Putamen (tissue), 1 donor: ENCODE results near the gene ELMO2.

Experiments
- DNase-seq: peaks from one replicate; pipeline ENCODE4 v3.0.0-alpha.2; 2016; ENCODE audit warnings: low spot score

The ELMO2 gene, protein sequence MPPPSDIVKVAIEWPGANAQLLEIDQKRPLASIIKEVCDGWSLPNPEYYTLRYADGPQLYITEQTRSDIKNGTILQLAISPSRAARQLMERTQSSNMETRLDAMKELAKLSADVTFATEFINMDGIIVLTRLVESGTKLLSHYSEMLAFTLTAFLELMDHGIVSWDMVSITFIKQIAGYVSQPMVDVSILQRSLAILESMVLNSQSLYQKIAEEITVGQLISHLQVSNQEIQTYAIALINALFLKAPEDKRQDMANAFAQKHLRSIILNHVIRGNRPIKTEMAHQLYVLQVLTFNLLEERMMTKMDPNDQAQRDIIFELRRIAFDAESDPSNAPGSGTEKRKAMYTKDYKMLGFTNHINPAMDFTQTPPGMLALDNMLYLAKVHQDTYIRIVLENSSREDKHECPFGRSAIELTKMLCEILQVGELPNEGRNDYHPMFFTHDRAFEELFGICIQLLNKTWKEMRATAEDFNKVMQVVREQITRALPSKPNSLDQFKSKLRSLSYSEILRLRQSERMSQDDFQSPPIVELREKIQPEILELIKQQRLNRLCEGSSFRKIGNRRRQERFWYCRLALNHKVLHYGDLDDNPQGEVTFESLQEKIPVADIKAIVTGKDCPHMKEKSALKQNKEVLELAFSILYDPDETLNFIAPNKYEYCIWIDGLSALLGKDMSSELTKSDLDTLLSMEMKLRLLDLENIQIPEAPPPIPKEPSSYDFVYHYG

DNA sequence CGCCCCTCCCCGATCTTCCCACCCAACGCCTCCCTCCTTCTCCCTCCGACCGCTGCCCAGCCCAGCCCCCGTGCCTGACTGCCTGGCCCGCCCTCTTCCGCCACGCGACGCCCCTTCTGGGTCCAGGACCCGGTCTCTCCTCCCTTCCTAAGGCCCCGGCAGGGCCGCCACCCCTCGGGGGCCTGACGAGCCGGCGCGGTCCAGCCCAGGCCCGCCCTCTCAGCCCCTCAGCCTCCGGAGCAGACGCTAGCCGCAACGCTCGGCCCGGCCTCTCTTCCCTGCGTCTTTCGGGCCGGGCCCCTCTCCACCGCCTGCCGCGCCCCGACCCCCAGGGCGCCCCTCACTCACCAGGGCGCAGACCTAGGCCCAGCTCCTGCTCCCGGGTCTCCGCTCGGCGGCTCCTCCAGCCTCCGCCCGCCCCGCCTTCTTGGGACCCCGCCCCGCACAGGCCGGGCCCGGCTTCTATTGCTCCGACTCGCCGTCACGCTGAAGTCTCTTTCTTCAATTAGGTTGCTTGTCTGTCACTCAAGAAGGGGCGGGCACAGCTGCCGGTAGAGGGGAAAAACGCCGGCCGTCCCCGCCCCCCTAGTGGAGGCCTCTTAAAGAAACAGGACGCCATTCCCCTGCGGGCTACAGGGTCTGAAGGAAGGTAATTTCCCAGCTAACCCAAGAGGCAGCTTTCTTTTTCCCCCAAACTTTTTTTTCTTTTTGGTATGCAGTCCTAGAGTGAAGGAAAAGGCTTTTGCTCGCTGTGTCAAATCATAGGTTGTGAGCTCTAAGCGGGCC is at the start of gene ELMO2:
Gene ELMO2, minus strand, starts transcription at position 416 of the 786 bp plus-strand sequence. CDS start 12,133 bp downstream, outside the sequence.
- DNase-seq: peak; percentile 98

DNA sequence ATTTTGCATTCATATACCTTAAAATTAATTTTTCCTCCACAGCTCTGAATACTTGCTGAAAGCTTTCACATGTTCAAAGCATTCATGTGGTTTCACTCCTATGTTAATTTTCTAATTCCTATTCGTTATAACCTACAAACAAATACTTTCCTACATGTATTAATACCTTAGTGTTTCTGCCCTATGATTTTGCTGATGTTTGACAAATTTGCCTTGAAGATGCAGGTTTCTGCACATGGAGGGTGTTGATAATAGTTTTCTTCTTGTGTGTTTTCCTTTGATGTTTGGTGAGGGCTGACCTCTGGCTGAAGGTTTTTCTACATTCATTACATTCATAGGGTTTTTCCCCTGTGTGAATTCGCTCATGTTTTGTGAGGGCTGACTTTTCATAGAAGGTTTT is 49.3 kb upstream of the ELMO2 start:
- DNase-seq: no peak

GRCh38 chr20:46446851-46447250 is 40.4 kb upstream of the ELMO2 start:
- DNase-seq: no peak

- DNase-seq: no peak
Observed at GRCh38 chr20:46439837-46440236, 33.4 kb upstream of the ELMO2 start.

DNA sequence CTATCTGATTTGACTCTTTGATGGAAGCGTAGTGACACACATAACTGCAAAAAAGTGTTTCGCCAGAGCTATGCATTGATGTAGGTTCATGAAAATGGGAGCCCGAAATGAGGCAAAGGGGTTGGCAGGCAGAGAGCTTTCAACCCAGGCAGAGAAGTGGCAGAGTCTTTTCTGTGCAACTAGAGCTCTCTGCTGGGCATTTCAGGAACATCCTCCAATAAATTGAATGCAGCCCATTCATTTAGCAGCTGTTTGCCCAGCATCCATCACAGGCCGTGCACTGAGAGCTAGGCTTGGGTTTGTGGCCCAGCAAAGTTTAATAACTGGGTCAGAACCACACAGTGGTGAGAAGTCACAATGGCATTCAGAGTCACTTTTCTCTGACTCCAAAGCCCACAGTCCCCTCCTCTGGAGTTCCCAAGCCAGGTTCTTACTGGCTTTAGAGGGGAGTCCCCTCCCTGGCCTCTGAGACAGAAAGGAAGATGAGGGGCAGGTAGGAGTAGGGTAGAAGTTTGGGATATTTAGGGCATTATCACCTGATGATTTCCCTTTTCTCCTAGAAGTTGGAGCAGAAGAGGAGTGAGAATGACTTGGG is 31.8 kb upstream of the ELMO2 start:
- DNase-seq: peak; percentile 90

DNA sequence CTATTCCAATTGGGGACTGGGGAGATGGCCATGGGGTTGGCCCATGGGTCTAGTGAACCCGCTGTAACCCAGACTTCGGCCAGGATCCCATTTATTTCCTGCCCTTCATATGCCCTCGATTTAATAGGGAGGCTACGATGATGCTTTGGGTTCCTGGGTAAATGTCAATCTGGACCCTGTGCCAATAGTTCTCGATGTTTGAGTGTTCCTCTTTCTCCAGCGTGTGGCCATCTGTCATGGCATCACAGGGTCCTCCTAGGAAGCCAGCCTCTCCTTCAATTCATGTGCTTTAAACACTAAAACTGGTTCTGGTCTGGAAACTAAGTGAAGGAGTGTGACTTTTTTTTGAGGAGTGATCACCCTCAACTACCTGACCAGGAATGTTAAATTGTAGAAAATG is 28.7 kb upstream of the ELMO2 start:
- no peak for DNase-seq

GRCh38 chr20:46434597-46434996 is 28.2 kb upstream of the ELMO2 start:
- no peak for DNase-seq

GRCh38 chr20:46433051-46433450 is 26.6 kb upstream of the ELMO2 start:
- DNase-seq: no peak

- peak; percentile 90 for DNase-seq
Observed at GRCh38 chr20:46430921-46431712, 24.7 kb upstream of the ELMO2 start.

GRCh38 chr20:46427384-46427783 is 21.0 kb upstream of the ELMO2 start:
- DNase-seq: no peak

GRCh38 chr20:46423882-46424482 is 17.6 kb upstream of the ELMO2 start:
- DNase-seq: no peak

DNA sequence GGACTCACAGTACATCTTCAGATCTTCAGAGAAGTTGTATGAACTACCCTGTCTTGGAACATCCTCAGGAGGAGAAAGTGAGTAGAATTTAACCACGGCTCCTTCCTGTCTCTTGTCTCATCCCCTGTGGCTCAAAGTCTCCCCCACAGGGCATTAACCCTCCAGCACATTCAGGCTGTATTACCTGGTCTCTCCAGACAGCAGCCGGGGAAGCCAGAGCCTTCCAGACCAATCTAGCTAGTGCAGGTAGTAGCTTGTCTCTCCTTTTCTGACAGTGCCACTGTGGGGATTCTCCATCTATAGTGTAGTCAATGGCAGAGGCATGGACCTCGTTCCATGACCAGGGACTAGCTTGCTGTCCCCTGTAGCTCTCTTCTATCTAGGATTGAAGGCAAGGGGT is 16.9 kb upstream of the ELMO2 start:
- DNase-seq: no peak

DNA sequence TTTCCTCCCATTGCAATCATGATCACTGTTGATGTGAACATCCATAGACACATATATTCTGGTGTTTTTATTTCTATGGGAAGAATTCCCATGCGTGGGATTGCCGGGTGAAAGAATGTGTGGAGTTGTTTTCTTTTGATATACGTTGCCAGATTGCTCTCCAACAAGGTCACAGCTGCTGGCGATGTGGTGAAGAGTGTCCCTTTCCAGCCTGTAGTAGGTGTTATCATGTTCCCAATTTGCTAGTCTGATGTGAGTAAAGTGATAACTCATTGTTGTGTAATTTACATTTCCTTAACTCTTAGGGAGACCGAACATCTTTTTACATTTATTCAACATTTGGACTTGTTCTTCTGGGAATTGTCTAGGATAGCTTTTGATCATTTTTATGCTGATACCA is 14.5 kb upstream of the ELMO2 start:
- no peak for DNase-seq

- no peak for DNase-seq
Observed at GRCh38 chr20:46419882-46420281, 13.5 kb upstream of the ELMO2 start.

GRCh38 chr20:46416839-46417238 is 10.4 kb upstream of the ELMO2 start:
- DNase-seq: no peak

GRCh38 chr20:46416421-46416820 is 10.0 kb upstream of the ELMO2 start:
- no peak for DNase-seq

DNA sequence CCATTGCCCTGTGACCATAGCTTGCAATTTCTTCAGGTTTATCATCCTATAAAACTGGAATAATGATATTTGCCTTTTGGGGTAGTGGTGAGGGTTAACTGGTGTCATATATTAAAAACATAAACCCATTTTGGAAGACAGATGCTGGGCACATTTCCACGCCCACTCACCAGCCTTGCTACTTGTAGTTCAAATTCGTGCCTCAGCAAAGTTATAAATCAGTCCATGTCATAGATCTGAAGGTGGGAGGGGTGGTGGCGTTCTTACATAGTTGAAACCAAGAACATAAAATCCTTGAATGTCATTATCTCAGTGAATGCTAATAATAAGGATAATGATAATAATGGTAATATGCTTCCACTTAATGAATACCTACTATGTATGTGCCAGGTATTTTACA is 9.4 kb upstream of the ELMO2 start:
- peak; percentile 69 for DNase-seq

DNA sequence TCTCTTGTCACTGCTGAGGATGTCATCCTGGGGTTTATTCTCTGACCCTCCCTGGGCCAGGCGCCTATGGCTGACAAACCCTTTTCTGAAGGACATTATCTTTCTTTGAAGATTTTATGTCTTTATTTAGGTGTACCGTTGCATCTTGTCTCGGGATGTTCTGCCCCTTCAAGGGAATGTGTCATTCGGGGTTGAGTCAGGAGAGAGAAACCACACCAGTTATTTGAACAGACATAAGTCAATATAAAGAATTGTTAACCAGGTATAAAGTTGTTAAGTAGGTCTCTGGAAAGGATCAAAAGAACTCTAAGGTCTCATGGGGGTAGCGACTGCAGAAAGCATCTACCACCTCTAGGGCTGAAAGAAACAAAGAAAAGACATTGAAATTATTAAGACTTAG is 8.2 kb upstream of the ELMO2 start:
- no peak for DNase-seq

GRCh38 chr20:46411637-46412036 is 5.2 kb upstream of the ELMO2 start:
- no peak for DNase-seq

- DNase-seq: no peak
Observed at GRCh38 chr20:46408281-46408731, 1.9 kb upstream of the ELMO2 start.

- no peak for DNase-seq
Observed at GRCh38 chr20:46407671-46407996, 1.2 kb upstream of the ELMO2 start.
